GM19240 (cell line): ENCODE data around the gene NEK8.
"Not testable (repeated sequence)": the region's sequence is repeated elsewhere in the genome, so short reads cannot be mapped to it uniquely, and the experiment has no call there.

Experiments
- DNase-seq: peaks from one replicate; pipeline ENCODE4 v3.0.0; 2011; ENCODE audit warnings: low spot score; ENCODE audit not compliant: insufficient read length

The NEK8 gene

GRCh38 chr17:28710861-28711722 is 17.5 kb upstream of the NEK8 start:
- DNase-seq: peak; percentile 91

- no peak for DNase-seq
These were observed 16.9 kb upstream of the NEK8 start, which contains the start of gene PROCA1 for GRCh38 chr17:28711723-28712031. Gene PROCA1 (minus strand): TSS chr17:28711888. CDS start chr17:28711660, 228 bp downstream.

GRCh38 chr17:28712032-28712704 is 16.4 kb upstream of the NEK8 start:
- peak; percentile 66 for DNase-seq

- no peak for DNase-seq
These were observed 15.7 kb upstream of the NEK8 start for GRCh38 chr17:28712705-28713415.

GRCh38 chr17:28714281-28714680 is 14.3 kb upstream of the NEK8 start:
- DNase-seq: no peak

- DNase-seq: no peak
These were observed 13.4 kb upstream of the NEK8 start for GRCh38 chr17:28715217-28715616.

- no peak for DNase-seq
These were observed 11.6 kb upstream of the NEK8 start for GRCh38 chr17:28716740-28717577.

GRCh38 chr17:28717578-28718332 is 10.8 kb upstream of the NEK8 start, which contains the start of gene RAB34:
Gene RAB34 (minus strand): TSS chr17:28717868. CDS start chr17:28717266, 602 bp downstream.
- no peak for DNase-seq

GRCh38 chr17:28718333-28719020 is 10.1 kb upstream of the NEK8 start:
- DNase-seq: no peak

- no peak for DNase-seq
These were observed 9.6 kb upstream of the NEK8 start for GRCh38 chr17:28719021-28719433.

GRCh38 chr17:28720247-28720996 is 8.2 kb upstream of the NEK8 start:
- DNase-seq: no peak

GRCh38 chr17:28720997-28721329 is 7.6 kb upstream of the NEK8 start:
- DNase-seq: not testable (repeated sequence)

- no peak for DNase-seq
These were observed 6.0 kb upstream of the NEK8 start for GRCh38 chr17:28722417-28723158.

- DNase-seq: no peak
These were observed 5.3 kb upstream of the NEK8 start for GRCh38 chr17:28723159-28723835.

GRCh38 chr17:28723836-28724499 is 4.6 kb upstream of the NEK8 start:
- DNase-seq: not testable (repeated sequence)

GRCh38 chr17:28724500-28725165 is 4.0 kb upstream of the NEK8 start:
- no peak for DNase-seq

GRCh38 chr17:28725166-28725659 is 3.4 kb upstream of the NEK8 start:
- DNase-seq: no peak
